Measurements from ENCODE around the gene SMC1B. TPM values are rescaled to one million over a fixed set of nuclear protein-coding genes. Genes with fewer than 3 reads are reported as not detected.

The SMC1B gene
- total RNA-seq, 1 donor from 2014 or later, result not detected

DNA sequence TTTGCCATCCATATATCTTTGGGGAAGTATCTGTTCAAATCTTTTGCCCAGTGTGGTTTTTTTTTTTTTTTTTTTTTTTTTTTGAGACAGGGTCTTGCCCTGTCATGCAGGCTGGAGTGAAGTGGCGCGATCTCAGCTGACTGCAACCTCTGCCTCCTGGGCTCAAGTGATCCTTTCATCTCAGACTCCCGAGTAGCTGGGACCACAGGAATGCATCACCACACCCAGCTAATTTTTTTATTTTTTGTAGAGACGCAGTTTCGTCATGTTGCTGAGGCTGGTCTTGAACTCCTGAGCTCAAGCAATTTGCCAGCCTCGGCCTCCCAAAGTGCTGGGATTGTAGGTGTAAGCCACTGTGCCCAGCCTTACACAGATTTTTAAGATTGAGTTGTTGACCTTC is 108.4 kb downstream of the SMC1B start:
- H3K36me3 ChIP-seq (ENCODE audit: control insufficient read depth, insufficient read depth, low read length), result no peaks in the 10 kb centered on the region
- H3K27me3 ChIP-seq (ENCODE audit: control insufficient read depth, insufficient read depth, low read length), result no peaks in the 10 kb centered on the region
- DNase-seq (ENCODE audit: low read depth) (peak; percentile 30), FAIRE-seq (no peak)
- TF ChIP-seq, protein P1, sequence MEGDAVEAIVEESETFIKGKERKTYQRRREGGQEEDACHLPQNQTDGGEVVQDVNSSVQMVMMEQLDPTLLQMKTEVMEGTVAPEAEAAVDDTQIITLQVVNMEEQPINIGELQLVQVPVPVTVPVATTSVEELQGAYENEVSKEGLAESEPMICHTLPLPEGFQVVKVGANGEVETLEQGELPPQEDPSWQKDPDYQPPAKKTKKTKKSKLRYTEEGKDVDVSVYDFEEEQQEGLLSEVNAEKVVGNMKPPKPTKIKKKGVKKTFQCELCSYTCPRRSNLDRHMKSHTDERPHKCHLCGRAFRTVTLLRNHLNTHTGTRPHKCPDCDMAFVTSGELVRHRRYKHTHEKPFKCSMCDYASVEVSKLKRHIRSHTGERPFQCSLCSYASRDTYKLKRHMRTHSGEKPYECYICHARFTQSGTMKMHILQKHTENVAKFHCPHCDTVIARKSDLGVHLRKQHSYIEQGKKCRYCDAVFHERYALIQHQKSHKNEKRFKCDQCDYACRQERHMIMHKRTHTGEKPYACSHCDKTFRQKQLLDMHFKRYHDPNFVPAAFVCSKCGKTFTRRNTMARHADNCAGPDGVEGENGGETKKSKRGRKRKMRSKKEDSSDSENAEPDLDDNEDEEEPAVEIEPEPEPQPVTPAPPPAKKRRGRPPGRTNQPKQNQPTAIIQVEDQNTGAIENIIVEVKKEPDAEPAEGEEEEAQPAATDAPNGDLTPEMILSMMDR (IDR thresholded peaks at IDR 0.05; ENCODE audit: insufficient read depth, low read length, severe bottlenecking), result no peak
- H3K4me3 ChIP-seq (ENCODE audit: low read depth, low read length), result no peak overlapping the region

DNA sequence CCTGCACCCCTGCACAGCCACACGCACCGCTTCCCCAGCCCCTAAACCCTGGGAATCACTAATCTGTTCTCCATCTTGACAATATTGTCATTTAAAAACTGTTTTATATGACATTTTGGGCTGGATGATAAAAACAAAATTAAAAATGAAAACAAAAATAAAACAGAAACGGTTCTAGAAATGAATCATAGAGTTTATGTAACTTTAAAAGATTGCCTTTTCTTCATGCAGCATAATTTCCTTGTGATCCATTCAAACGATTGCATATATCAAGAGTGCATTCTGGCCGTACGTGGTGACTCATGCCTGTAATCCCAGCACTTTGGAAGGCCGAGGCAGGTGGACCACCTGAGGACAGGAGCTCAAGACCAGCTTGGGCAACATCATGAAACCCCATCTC is 110.2 kb downstream of the SMC1B start:
- FAIRE-seq (no peak), DNase-seq (ENCODE audit: low read depth) (no peak)
- H3K4me3 ChIP-seq (ENCODE audit: low read depth, low read length), result no peak overlapping the region
- TF ChIP-seq, protein P1 (IDR thresholded peaks at IDR 0.05; ENCODE audit: insufficient read depth, low read length, severe bottlenecking), result no peak
- no peaks in the 10 kb centered on the region for H3K36me3 ChIP-seq (ENCODE audit: control insufficient read depth, insufficient read depth, low read length)
- H3K27me3 ChIP-seq (ENCODE audit: control insufficient read depth, insufficient read depth, low read length), result no peaks in the 10 kb centered on the region

DNA sequence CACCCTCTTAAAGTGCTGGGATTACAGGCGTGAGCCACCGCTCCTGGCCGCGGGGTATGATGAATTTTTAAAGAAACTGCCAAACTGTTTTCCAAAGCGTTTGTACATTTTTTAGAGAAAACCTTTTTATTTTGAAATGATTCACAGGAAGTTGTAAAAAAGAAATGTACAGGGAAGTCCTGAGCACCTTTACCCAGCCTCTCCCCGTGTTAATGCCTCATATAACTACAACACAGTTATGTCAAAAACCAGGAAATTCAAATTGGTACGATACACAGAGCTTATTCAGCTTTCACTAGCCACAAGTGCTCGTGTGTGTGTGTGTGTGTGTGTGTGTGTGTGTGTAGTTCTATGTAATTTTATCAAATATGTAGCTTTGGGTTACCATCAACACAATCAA is 110.6 kb downstream of the SMC1B start:
- FAIRE-seq, result no peak
- no peaks in the 10 kb centered on the region for H3K27me3 ChIP-seq (ENCODE audit: control insufficient read depth, insufficient read depth, low read length)
- H3K36me3 ChIP-seq (ENCODE audit: control insufficient read depth, insufficient read depth, low read length), result no peaks in the 10 kb centered on the region
- H3K4me3 ChIP-seq (ENCODE audit: low read depth, low read length), result no peak overlapping the region
- TF ChIP-seq, protein P1 (IDR thresholded peaks at IDR 0.05; ENCODE audit: insufficient read depth, low read length, severe bottlenecking), result no peak
- no peak for DNase-seq (ENCODE audit: low read depth)

DNA sequence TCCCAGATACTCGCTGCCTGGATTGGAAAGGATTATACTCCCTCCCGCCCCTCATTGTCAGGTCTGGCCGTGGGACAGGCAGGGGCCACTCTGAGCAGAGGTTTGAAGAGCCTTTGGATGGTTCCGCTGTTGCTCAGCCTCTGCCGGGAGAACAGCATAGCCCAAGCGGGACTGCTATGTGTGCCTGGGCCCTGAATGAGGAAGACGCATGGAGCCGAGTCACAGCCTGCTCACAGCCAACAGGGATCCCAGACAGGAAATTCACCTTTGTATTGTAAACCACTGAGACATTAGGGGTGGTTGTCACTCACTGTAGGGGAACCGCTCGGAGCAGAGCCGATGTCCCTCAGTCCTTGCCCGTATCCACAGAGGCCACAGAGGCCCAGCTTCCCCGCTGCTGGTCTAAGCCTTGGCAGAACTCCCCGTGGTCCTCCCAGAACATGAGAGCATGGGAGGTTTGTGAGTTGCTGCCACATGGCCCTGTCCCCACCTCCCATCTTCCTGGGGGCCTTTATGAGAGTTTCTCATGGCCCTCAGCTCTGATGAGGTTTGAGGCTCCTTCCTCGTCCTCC is 114.4 kb downstream of the SMC1B start:
- H3K4me3 ChIP-seq (ENCODE audit: low read depth, low read length), result no peak overlapping the region

DNA sequence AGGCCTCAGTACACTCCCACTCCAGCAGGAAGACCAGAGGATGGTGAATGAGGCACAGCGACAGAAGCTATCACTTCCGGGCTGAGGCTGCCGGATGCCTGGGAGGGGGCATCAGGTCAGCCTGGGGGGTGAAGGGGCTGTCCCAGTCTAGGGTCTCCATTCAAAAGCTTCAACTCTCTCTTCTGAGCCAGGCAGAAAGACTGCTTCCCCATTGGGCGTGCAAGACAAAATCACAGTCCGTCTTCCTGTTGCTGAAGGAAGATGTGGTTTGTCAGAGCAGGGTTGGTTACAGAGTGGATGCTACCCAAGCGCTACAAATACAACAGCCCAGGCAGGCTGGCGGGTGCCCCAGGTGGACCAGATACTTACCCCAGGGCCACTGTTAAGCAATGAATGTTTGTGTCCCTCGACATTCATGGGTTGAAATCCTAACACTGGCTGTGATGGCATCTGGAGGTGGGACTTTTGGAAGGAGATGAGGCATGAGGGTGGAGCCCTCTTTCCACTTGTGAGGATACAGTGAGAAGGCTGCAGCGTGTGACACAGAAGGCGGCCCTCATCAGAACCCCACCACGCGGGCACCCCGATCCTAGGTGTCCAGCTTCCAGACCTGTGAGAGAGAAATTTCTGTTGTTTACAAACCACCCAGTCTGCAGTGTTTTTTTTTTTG is 116.6 kb downstream of the SMC1B start:
- TF ChIP-seq, protein P1 (IDR thresholded peaks at IDR 0.05; ENCODE audit: insufficient read depth, low read length, severe bottlenecking), result no peak
- H3K36me3 ChIP-seq (ENCODE audit: control insufficient read depth, insufficient read depth, low read length), result no peaks in the 10 kb centered on the region
- FAIRE-seq (no peak), DNase-seq (ENCODE audit: low read depth) (no peak)
- H3K27me3 ChIP-seq (ENCODE audit: control insufficient read depth, insufficient read depth, low read length), result peaks cover 2% of the 10 kb centered on the region
- H3K4me3 ChIP-seq (ENCODE audit: low read depth, low read length), result no peak overlapping the region

More for the DNA sequence above, 114.4 kb downstream of the SMC1B start:
- DNase-seq (ENCODE audit: low read depth), result no peak
- Histone ChIP-seq H3K27me3 (ENCODE audit: control insufficient read depth, insufficient read depth, low read length) (peaks cover 2% of the 10 kb centered on the region), H3K36me3 (ENCODE audit: control insufficient read depth, insufficient read depth, low read length) (no peaks in the 10 kb centered on the region)
- FAIRE-seq, result no peak
- TF ChIP-seq, protein P1 (IDR thresholded peaks at IDR 0.05; ENCODE audit: insufficient read depth, low read length, severe bottlenecking), result no peak

All from bronchial epithelial cell (primary cell).